HG03558 (cell line): Measurements from ENCODE around the gene MAPK1IP1L.

ENCODE experiments used
- ATAC-seq: cut with Tn5 transposase; IDR thresholded peaks from one replicate; pipeline ENCODE4 v1.9.1; 2021; ENCODE audit warnings: moderate number of reproducible peaks; ENCODE audit not compliant: unreplicated experiment; ENCODE audit errors: extremely low read depth

MAPK1IP1L gene

GRCh38 chr14:55092341-55092740 is 40.9 kb downstream of the MAPK1IP1L start:
- no peak for ATAC-seq

- no peak for ATAC-seq
Observed at GRCh38 chr14:55094292-55095157, 43.1 kb downstream of the MAPK1IP1L start.

- peak; percentile 47 for ATAC-seq
Observed at GRCh38 chr14:55097881-55098560, 46.6 kb downstream of the MAPK1IP1L start.

GRCh38 chr14:55098561-55098898 is 47.1 kb downstream of the MAPK1IP1L start:
- ATAC-seq, result no peak

- no peak for ATAC-seq
Observed at GRCh38 chr14:55099756-55100155, 48.3 kb downstream of the MAPK1IP1L start.

- no peak for ATAC-seq
Observed at GRCh38 chr14:55101698-55102097, 50.3 kb downstream of the MAPK1IP1L start.

GRCh38 chr14:55102141-55102621 is 50.7 kb downstream of the MAPK1IP1L start:
- peak; percentile 41 for ATAC-seq

- no peak for ATAC-seq
Observed at GRCh38 chr14:55103005-55103640, 51.7 kb downstream of the MAPK1IP1L start.

GRCh38 chr14:55103971-55104954 is 52.8 kb downstream of the MAPK1IP1L start:
- ATAC-seq, result no peak

- ATAC-seq, result no peak
Observed at GRCh38 chr14:55105991-55106390, 54.5 kb downstream of the MAPK1IP1L start.

GRCh38 chr14:55107766-55108554 is 56.5 kb downstream of the MAPK1IP1L start:
- no peak for ATAC-seq

- no peak for ATAC-seq
Observed at GRCh38 chr14:55109836-55110235, 58.4 kb downstream of the MAPK1IP1L start.

GRCh38 chr14:55111122-55111708 is 59.8 kb downstream of the MAPK1IP1L start:
- ATAC-seq, result no peak

GRCh38 chr14:55114720-55115119 is 63.3 kb downstream of the MAPK1IP1L start:
- no peak for ATAC-seq

- no peak for ATAC-seq
Observed at GRCh38 chr14:55115460-55115859, 64.0 kb downstream of the MAPK1IP1L start.

GRCh38 chr14:55115861-55116245 is 64.4 kb downstream of the MAPK1IP1L start:
- ATAC-seq, result no peak

- ATAC-seq, result no peak
Observed at GRCh38 chr14:55116246-55117030, 65.0 kb downstream of the MAPK1IP1L start.
